ENCODE data around the gene DIS3L2.
"Not testable (repeated sequence)": the region's sequence is repeated elsewhere in the genome, so short reads cannot be mapped to it uniquely, and the experiment has no call there.

DIS3L2 gene

GRCh38 chr2:232147440-232148077 is 186.0 kb downstream of the DIS3L2 start:
- TF ChIP-seq CTCF (IDR thresholded peaks at IDR 0.05; ENCODE audit: extremely low read depth, insufficient read depth, missing control alignments), result no peak
- DNase-seq (ENCODE audit: low spot score), result no peak
- in situ Hi-C loops (cut with MboI; ENCODE audit: low pct_unique_long_range_greater_than_20kb, low sequenced_read_pairs, unreplicated experiment), result no loop called here

- in situ Hi-C loops (cut with MboI; ENCODE audit: low pct_unique_long_range_greater_than_20kb, low sequenced_read_pairs, unreplicated experiment), result loop anchor here (10.0 kb wide), 1 partner anchor 73 kb away; no protein-coding TSS in a partner anchor
- DNase-seq (ENCODE audit: low spot score), result no peak
- no peak for TF ChIP-seq CTCF (IDR thresholded peaks at IDR 0.05; ENCODE audit: extremely low read depth, insufficient read depth, missing control alignments)
Observed at GRCh38 chr2:232162187-232162586, 200.7 kb downstream of the DIS3L2 start.

GRCh38 chr2:232170396-232170795 is 208.9 kb downstream of the DIS3L2 start:
- TF ChIP-seq CTCF (IDR thresholded peaks at IDR 0.05; ENCODE audit: extremely low read depth, insufficient read depth, missing control alignments), result no peak
- in situ Hi-C loops (cut with MboI; ENCODE audit: low pct_unique_long_range_greater_than_20kb, low sequenced_read_pairs, unreplicated experiment), result no loop called here
- DNase-seq (ENCODE audit: low spot score), result no peak

- DNase-seq (ENCODE audit: low spot score), result no peak
- in situ Hi-C loops (cut with MboI; ENCODE audit: low pct_unique_long_range_greater_than_20kb, low sequenced_read_pairs, unreplicated experiment), result no loop called here
- TF ChIP-seq CTCF (IDR thresholded peaks at IDR 0.05; ENCODE audit: extremely low read depth, insufficient read depth, missing control alignments), result no peak
Observed at GRCh38 chr2:232174662-232175061, 213.1 kb downstream of the DIS3L2 start.

- in situ Hi-C loops (cut with MboI; ENCODE audit: low pct_unique_long_range_greater_than_20kb, low sequenced_read_pairs, unreplicated experiment); DNase-seq (ENCODE audit: low spot score): not testable (repeated sequence)
Observed at GRCh38 chr2:232176587-232176986, 215.1 kb downstream of the DIS3L2 start.

GRCh38 chr2:232183279-232183678 is 221.8 kb downstream of the DIS3L2 start:
- TF ChIP-seq CTCF (IDR thresholded peaks at IDR 0.05; ENCODE audit: extremely low read depth, insufficient read depth, missing control alignments), result no peak
- DNase-seq (ENCODE audit: low spot score), result no peak
- in situ Hi-C loops (cut with MboI; ENCODE audit: low pct_unique_long_range_greater_than_20kb, low sequenced_read_pairs, unreplicated experiment), result no loop called here

GRCh38 chr2:232184346-232184745 is 222.8 kb downstream of the DIS3L2 start:
- TF ChIP-seq CTCF (IDR thresholded peaks at IDR 0.05; ENCODE audit: extremely low read depth, insufficient read depth, missing control alignments), result no peak
- no peak for DNase-seq (ENCODE audit: low spot score)
- in situ Hi-C loops (cut with MboI; ENCODE audit: low pct_unique_long_range_greater_than_20kb, low sequenced_read_pairs, unreplicated experiment), result no loop called here

All from GM13977 (cell line).